SH-SY5Y (cell line): ENCODE data around the gene KCNH2.

Source experiments
- GATA2 ChIP-seq: IDR thresholded peaks from 2 replicates; pipeline ENCODE4 v1.6.1; 2011; ENCODE audit warnings: mild to moderate bottlenecking, low read depth, low read length
- GATA3 ChIP-seq: IDR thresholded peaks from 2 replicates; pipeline ENCODE4 v1.6.1; 2011; ENCODE audit warnings: low read depth, mild to moderate bottlenecking, low read length, moderate library complexity

- no peak for TF ChIP-seq GATA2
- no peak for TF ChIP-seq GATA3
Observed at GRCh38 chr7:150958597-150958996, 19.5 kb downstream of the KCNH2 start.
